Measurements from ENCODE around the gene MPRIP.
"Not testable (repeated sequence)": the region's sequence is repeated elsewhere in the genome, so short reads cannot be mapped to it uniquely, and the experiment has no call there.

MPRIP gene

DNA sequence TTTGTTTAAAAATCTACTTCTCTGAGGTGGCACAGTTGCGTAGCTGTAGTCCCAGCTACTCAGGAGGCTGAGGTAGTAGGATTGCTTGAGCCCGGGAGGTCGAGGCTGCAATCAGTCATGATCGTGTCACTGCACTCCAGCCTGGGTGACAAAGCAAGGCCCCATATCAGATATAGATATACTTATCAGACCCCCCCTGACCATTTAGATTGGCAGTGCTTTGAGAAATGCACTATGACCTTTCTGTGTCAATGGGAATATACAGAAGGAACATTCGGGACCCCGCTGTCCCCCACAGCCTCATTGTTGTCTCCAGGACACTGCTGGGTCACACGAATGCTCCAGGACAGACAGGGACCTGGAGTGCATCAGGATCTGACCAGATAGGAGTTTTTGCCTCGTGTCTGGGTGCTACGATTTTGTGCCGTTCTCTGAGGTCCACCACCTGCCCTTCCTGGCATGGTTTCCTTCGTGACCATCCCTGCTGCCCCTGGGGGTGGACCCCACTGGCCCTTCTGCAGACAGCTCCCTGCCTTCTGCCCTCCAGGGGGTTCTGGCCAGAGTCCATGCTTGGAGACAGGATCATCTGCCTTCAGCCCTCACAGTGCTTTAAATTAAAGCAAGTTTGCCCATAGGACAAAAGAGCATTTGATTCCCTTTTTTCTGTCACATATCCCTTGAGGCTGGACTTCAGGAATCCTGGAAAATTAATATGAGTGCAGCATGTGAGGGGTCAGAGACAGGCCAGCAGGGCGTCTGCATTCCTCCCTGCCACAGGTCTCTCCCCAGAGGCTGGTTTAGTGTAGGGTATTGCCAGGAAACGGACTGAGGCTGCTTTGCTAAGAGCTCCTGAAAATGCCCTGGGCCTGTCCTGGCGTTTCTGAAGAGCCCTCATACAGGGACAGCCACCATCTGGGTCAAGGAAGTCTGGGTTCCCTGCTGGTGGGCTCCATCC is 144.6 kb downstream of the MPRIP start:
- Mint-ChIP-seq H3K27ac (peak overlapping the region in 1 of 2 donors; percentile 94), H3K4me3 (no peak overlapping the region)
- no peak for ATAC-seq (replicated peaks)

DNA sequence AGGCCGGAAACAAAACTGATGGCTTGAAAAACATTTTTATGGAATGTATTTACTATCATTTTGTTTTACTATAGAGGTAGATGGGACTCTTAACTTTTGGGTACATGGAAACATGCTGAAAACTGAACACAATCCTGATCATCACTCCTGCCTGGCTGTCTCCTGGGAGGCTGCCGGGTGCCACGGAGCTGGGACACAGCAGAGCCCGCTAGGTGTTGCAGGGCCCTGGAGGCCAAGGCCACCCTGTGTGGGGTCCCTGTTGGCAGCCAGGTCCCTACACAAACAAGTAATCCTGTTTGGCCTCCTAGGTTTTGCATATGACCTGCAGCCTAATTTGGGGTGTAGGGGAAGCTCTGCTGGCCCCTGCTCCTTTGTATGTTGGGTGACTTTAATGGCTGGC is 146.3 kb downstream of the MPRIP start:
- Mint-ChIP-seq H3K4me1 (ENCODE audit: low read depth in 2 of 2) (peaks cover 13 to 29% of the 10 kb centered on the region in 2 donors), H3K4me3 (no peak overlapping the region), H3K27me3 (no peaks in the 10 kb centered on the region), H3K9me3 (no peaks in the 10 kb centered on the region), H3K36me3 (ENCODE audit: insufficient read depth) (peaks cover 24% of the 10 kb centered on the region), H3K27ac (peak overlapping the region in 1 of 2 donors; percentile 94)
- DNase-seq (no peak), ATAC-seq (replicated peaks) (no peak)

More for the DNA sequence above, 144.6 kb downstream of the MPRIP start:
- peaks cover 31% of the 10 kb centered on the region for H3K36me3 Mint-ChIP-seq (ENCODE audit: insufficient read depth)
- H3K4me1 Mint-ChIP-seq (ENCODE audit: low read depth in 2 of 2), result peaks cover 18 to 37% of the 10 kb centered on the region in 2 donors
- DNase-seq, result no peak
- H3K27me3 Mint-ChIP-seq, result no peaks in the 10 kb centered on the region
- H3K9me3 Mint-ChIP-seq, result no peaks in the 10 kb centered on the region

DNA sequence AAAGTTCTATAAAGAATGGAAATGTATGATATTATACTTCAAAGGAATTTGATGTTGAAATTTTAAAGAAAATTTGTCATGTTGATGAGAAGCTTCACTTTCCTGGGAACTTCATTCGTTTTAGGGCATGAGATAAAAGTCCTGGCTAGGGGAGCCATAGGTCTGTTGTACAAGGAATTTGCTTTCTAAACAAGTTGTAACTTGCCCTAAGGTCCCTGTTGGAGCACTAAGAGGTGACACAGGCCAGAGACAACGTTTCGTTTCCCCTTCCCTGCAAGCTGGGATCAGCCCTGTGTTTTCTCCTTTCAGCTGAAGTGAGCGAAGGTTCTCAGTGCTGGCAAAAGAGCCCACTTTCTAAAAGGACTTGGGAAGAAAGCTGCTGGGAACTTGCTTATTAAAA is 147.3 kb downstream of the MPRIP start:
- peak overlapping the region in 1 of 2 donors; percentile 94 for H3K27ac Mint-ChIP-seq

DNA sequence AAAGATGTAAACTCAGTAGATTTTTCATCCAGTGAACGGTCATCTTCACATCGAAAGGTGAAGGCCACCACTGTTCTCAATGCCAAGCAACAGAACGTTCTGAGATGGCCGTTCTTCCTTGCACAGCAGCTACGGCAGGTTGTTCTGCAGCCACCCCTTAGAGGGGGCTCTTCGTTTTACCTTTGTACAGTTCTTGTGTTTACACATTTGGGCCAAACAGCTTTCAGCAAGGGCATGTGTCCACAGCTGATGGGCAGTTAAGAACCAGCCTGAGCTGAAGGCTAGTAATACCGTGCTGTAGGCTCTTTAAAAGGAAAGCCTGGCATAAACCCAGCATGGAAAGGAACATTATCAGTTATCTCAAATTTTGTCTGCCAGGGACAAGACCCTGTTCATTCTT is 147.9 kb downstream of the MPRIP start:
- Mint-ChIP-seq H3K27me3 (no peaks in the 10 kb centered on the region), H3K27ac (no peak overlapping the region), H3K4me1 (ENCODE audit: low read depth in 2 of 2) (peaks cover 7 to 15% of the 10 kb centered on the region in 2 donors), H3K9me3 (no peaks in the 10 kb centered on the region), H3K4me3 (no peak overlapping the region), H3K36me3 (ENCODE audit: insufficient read depth) (peaks cover 13% of the 10 kb centered on the region)
- DNase-seq (no peak), ATAC-seq (replicated peaks) (no peak)

More for the DNA sequence above, 147.3 kb downstream of the MPRIP start:
- H3K4me3 Mint-ChIP-seq, result no peak overlapping the region
- no peaks in the 10 kb centered on the region for H3K27me3 Mint-ChIP-seq
- ATAC-seq (replicated peaks) (no peak), DNase-seq (no peak)
- H3K9me3 Mint-ChIP-seq, result no peaks in the 10 kb centered on the region
- H3K36me3 Mint-ChIP-seq (ENCODE audit: insufficient read depth), result peaks cover 16% of the 10 kb centered on the region
- peaks cover 8 to 21% of the 10 kb centered on the region in 2 donors for H3K4me1 Mint-ChIP-seq (ENCODE audit: low read depth in 2 of 2)

DNA sequence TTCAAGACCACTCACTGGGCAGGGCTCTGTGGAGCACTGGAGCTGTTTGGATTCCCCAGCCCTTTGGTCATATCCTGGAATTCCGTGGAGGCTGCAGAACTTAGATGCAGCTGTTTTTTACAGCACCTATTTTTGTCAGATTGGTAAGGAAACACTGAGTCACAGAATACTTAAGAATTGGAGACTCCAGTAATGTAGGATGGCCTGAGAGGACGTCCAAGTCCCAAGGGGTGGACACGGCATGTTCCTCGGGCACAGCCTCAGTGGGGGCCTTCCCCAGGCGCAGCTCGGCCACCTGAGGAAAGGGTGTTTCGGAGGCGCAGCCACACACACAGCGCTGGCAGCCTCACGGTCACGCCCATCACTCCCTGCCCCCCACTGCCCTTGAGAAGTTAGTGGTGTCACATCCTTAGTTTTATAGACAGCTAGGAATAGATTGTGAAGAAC is 149.1 kb downstream of the MPRIP start:
- Mint-ChIP-seq H3K9me3 (no peaks in the 10 kb centered on the region), H3K36me3 (ENCODE audit: insufficient read depth) (peaks cover 13% of the 10 kb centered on the region), H3K4me3 (no peak overlapping the region), H3K27me3 (no peaks in the 10 kb centered on the region), H3K4me1 (ENCODE audit: low read depth in 2 of 2) (peaks cover 0 to 4% of the 10 kb centered on the region in 2 donors), H3K27ac (peak overlapping the region in 1 of 2 donors; percentile 49)
- DNase-seq (no peak), ATAC-seq (replicated peaks) (no peak)

DNA sequence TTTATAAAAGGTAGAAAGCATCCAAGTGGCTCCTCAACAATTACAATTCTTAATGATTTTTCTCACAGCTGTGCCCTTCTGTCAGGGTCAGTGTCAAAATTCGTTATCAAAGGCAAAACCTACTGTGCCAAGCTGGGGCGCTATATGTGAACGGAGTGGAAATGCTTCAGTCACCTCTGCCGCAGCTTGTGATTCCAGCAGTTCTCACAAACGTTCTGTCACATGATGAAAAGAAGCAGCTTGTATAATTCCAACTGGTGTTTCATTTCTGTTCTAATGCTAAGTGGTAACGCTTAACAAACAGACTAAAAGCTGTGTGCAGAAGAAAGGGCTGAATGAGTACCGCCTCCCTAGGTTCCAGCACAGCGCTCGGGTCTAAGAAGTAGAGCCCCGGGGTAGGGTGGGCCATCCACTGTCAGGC is 149.7 kb downstream of the MPRIP start:
- DNase-seq (no peak), ATAC-seq (replicated peaks) (no peak)
- Mint-ChIP-seq H3K36me3 (ENCODE audit: insufficient read depth) (peaks cover 13% of the 10 kb centered on the region), H3K27me3 (no peaks in the 10 kb centered on the region), H3K9me3 (no peaks in the 10 kb centered on the region), H3K27ac (no peak overlapping the region), H3K4me1 (ENCODE audit: low read depth in 2 of 2) (peaks cover 0 to 6% of the 10 kb centered on the region in 2 donors), H3K4me3 (no peak overlapping the region)

DNA sequence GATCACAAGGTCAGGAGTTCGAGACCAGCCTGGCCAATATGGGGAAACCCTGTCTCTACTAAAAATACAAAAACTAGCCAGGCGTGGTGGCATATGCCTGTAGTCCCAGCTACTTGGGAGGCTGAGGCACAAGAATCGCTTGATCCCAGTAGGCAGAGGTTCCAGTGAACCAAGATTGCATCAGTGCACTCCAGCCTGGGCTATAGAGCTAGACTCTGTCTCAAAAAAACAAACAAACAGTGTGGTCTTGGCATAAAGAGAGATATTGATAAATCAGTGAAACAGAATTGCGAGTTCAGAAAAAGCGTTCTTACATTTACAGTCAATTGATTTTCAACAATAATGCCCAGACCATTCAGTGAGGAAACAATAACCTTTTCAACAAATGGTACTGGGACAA is 153.2 kb downstream of the MPRIP start:
- H3K4me3 Mint-ChIP-seq; H3K4me1 Mint-ChIP-seq (ENCODE audit: low read depth in 2 of 2); DNase-seq; H3K9me3 Mint-ChIP-seq; H3K36me3 Mint-ChIP-seq (ENCODE audit: insufficient read depth); H3K27me3 Mint-ChIP-seq; ATAC-seq (replicated peaks); H3K27ac Mint-ChIP-seq: not testable (repeated sequence)

DNA sequence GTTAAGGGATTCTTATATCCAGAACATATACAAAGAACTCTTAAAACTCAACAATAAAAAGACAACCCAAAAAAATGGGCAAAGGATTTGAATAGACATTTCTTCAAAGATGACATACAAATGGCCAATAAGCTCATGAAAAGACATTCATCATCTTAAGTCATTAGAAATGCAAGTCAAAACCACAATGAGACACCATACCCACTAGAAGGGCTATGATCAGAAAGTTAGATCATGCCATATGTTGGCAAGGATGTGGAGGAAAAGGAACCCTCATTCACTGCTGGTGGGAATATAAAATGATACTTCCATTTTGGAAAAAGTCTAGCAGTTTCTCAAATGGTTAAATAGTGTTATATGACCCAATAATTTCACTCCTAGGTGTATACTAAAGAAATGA is 154.5 kb downstream of the MPRIP start:
- H3K27me3 Mint-ChIP-seq, result no peaks in the 10 kb centered on the region
- ATAC-seq (replicated peaks), result no peak
- no peaks in the 10 kb centered on the region for H3K36me3 Mint-ChIP-seq (ENCODE audit: insufficient read depth)
- H3K27ac Mint-ChIP-seq, result no peak overlapping the region
- no peaks in the 10 kb centered on the region for H3K9me3 Mint-ChIP-seq
- DNase-seq, result no peak
- peaks cover 0 to 2% of the 10 kb centered on the region in 2 donors for H3K4me1 Mint-ChIP-seq (ENCODE audit: low read depth in 2 of 2)
- no peak overlapping the region for H3K4me3 Mint-ChIP-seq

DNA sequence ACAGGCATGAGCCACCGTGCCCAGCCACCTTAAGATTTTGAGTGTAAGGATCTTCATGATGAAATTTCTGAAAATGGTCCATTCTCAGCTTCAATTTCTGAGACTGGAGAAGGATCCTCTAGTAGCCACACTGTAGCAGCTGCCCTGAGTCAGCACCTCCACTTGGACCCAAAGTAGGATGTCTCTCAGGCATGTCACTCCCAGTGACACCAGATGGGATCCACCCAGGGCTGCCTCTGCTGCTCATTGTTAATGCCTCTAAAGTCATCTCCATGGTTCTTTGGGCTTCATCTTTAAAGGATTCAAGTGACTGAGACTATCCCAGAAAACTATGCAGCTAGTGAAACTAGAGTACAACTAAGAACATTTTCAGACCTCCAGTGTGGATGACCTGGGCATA is 156.0 kb downstream of the MPRIP start:
- ATAC-seq (replicated peaks) (no peak), DNase-seq (no peak)
- no peak overlapping the region for H3K27ac Mint-ChIP-seq
- H3K9me3 Mint-ChIP-seq, result no peaks in the 10 kb centered on the region
- H3K36me3 Mint-ChIP-seq (ENCODE audit: insufficient read depth), result peaks cover 9% of the 10 kb centered on the region
- no peak overlapping the region for H3K4me3 Mint-ChIP-seq
- H3K27me3 Mint-ChIP-seq, result no peaks in the 10 kb centered on the region
- H3K4me1 Mint-ChIP-seq (ENCODE audit: low read depth in 2 of 2), result peaks cover 0 to 5% of the 10 kb centered on the region in 2 donors

DNA sequence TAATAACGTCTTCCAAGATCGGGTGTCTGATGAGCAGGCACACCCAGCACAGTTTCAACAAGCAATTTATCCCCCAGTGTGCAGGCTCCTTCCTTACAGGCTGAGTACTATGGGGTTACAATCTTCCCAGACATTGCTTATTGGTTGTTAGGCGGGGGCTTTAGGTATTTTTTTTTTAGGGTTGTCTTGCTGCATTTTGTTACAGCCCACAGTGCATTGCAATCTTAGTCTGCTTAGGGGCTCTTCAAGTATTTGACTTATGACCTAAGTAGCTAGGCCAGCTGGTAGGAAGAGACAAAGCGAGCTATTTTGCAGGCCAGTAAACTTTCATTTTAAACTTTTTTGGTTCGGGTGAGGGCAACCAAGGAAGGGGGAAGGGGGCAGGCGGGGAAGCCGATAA is 158.1 kb downstream of the MPRIP start:
- no peaks in the 10 kb centered on the region for H3K9me3 Mint-ChIP-seq
- no peaks in the 10 kb centered on the region for H3K27me3 Mint-ChIP-seq
- H3K4me1 Mint-ChIP-seq (ENCODE audit: low read depth in 2 of 2), result peaks cover 18 to 25% of the 10 kb centered on the region in 2 donors
- no peak overlapping the region for H3K4me3 Mint-ChIP-seq
- ATAC-seq (replicated peaks) (no peak), DNase-seq (no peak)
- H3K36me3 Mint-ChIP-seq (ENCODE audit: insufficient read depth), result peaks cover 17% of the 10 kb centered on the region
- peak overlapping the region in 1 of 2 donors; percentile 46 for H3K27ac Mint-ChIP-seq

DNA sequence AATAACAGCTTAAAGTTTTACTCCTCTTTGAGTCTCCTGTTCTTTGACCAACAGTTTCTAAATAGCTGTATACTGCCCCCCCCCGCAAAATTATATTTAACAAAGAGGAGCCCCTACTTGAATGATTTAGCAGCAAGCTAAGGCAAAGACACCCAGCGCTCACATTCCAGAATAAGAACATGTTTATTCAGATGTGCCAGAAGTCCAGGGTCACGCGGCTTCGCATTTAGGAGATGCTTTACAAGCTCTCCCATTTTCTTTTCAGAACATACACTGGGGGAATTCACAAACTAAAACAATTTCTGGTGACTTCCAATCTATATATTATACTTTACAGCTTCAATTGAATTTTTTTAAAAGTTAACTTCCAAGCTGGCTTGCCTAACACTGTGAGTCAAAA is 158.6 kb downstream of the MPRIP start:
- H3K4me3 Mint-ChIP-seq, result no peak overlapping the region
- no peak for ATAC-seq (replicated peaks)
- no peaks in the 10 kb centered on the region for H3K9me3 Mint-ChIP-seq
- peaks cover 22 to 25% of the 10 kb centered on the region in 2 donors for H3K4me1 Mint-ChIP-seq (ENCODE audit: low read depth in 2 of 2)
- DNase-seq, result no peak
- H3K27me3 Mint-ChIP-seq, result no peaks in the 10 kb centered on the region
- peaks cover 19% of the 10 kb centered on the region for H3K36me3 Mint-ChIP-seq (ENCODE audit: insufficient read depth)
- H3K27ac Mint-ChIP-seq, result no peak overlapping the region

DNA sequence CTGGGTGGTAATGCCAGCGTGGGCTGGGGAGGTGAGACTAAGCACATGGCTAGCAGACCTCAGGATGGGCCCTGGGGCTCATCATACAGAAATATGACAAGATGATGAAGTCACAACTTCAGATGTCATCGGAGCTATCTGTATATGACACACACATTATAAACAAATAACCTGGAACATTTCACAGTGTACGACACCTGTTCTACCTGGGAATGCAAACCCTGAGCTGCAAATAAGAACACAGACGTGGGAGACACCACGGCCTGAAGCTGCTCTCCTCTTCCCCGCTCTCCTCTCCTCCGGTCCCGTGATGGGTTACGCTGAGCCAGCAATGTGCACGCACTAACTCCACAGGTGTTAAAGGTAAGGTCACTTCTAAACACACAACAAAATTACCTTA is 159.0 kb downstream of the MPRIP start:
- Mint-ChIP-seq H3K9me3 (no peaks in the 10 kb centered on the region), H3K27ac (no peak overlapping the region), H3K27me3 (no peaks in the 10 kb centered on the region), H3K36me3 (ENCODE audit: insufficient read depth) (peaks cover 23% of the 10 kb centered on the region), H3K4me3 (no peak overlapping the region), H3K4me1 (ENCODE audit: low read depth in 2 of 2) (peaks cover 22 to 26% of the 10 kb centered on the region in 2 donors)
- ATAC-seq (replicated peaks) (no peak), DNase-seq (no peak)

DNA sequence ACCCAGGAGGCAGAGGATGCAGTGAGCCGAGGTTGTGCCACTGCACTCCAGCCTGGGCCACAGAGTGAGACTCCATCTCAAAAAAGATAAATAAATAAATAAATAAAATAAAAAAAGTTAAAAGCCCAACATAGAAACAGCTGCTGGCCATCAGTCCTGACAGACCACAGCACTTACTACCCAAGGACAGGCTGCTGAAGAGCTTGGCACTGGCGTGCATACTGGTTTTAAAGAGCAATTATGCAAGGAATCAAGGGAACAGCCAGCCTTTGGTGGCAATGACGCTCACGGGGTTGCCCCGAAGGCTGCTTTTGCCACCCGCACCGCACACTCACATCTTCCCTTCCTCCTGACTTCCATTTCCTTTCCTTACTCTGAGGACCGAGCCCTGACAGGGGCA is 159.7 kb downstream of the MPRIP start:
- Mint-ChIP-seq H3K27me3 (no peaks in the 10 kb centered on the region), H3K27ac (no peak overlapping the region), H3K4me1 (ENCODE audit: low read depth in 2 of 2) (peaks cover 22 to 29% of the 10 kb centered on the region in 2 donors), H3K4me3 (no peak overlapping the region), H3K9me3 (no peaks in the 10 kb centered on the region), H3K36me3 (ENCODE audit: insufficient read depth) (peaks cover 29% of the 10 kb centered on the region)
- DNase-seq, result no peak
- no peak for ATAC-seq (replicated peaks)

DNA sequence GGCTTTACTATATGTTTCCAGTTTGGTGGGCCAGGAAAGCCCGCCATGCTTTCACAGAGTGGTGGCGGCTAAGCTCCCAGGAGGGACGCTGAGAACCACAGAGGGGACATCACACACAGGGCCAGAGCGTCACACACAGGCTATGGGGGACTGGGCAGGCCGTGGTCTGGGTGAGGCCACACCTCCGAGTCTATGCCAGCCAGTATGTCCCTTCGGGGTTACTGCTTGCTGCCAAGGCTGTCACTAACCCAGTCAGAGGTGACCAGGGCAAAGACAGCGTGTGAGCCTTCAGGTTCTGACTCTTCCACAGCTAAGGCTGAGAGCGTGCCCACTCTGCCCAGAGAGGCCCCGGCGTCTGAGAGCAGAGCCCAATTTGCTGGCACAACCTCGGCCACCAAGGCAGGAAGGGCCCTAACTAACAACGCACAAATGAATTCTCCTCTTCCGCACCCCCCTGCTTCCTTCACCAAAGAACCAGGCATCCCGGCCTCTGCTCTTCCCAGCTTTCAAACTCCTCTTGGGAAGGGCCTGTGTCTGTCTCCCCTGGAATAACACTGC is 161.0 kb downstream of the MPRIP start:
- no peak for DNase-seq
- H3K36me3 Mint-ChIP-seq (ENCODE audit: insufficient read depth), result peaks cover 29% of the 10 kb centered on the region
- H3K9me3 Mint-ChIP-seq, result no peaks in the 10 kb centered on the region
- no peak for ATAC-seq (replicated peaks)
- H3K27me3 Mint-ChIP-seq, result no peaks in the 10 kb centered on the region
- H3K4me3 Mint-ChIP-seq, result peak overlapping the region in 1 of 2 donors; percentile 83
- peaks cover 22 to 31% of the 10 kb centered on the region in 2 donors for H3K4me1 Mint-ChIP-seq (ENCODE audit: low read depth in 2 of 2)
- H3K27ac Mint-ChIP-seq, result peak overlapping the region in 1 of 2 donors; percentile 85

All from effector memory CD8-positive, alpha-beta T cell (primary cell).